NCI-H187 (cell line): Measurements from ENCODE around the gene ZNF564.
A peak's percentile ranks its signal among the peaks of the same experiment; 100 is the strongest.
"Not testable (repeated sequence)": the region's sequence is repeated elsewhere in the genome, so short reads cannot be mapped to it uniquely, and the experiment has no call there.

Experiments
- DNase-seq, 2 experiments: peaks; one replicate each; lab custom pipeline; 2025; lab: John Stamatoyannopoulos, UW

Gene ZNF564

GRCh38 chr19:12496480-12496879 is 54.8 kb downstream of the ZNF564 start:
- DNase-seq, result no peak

DNA sequence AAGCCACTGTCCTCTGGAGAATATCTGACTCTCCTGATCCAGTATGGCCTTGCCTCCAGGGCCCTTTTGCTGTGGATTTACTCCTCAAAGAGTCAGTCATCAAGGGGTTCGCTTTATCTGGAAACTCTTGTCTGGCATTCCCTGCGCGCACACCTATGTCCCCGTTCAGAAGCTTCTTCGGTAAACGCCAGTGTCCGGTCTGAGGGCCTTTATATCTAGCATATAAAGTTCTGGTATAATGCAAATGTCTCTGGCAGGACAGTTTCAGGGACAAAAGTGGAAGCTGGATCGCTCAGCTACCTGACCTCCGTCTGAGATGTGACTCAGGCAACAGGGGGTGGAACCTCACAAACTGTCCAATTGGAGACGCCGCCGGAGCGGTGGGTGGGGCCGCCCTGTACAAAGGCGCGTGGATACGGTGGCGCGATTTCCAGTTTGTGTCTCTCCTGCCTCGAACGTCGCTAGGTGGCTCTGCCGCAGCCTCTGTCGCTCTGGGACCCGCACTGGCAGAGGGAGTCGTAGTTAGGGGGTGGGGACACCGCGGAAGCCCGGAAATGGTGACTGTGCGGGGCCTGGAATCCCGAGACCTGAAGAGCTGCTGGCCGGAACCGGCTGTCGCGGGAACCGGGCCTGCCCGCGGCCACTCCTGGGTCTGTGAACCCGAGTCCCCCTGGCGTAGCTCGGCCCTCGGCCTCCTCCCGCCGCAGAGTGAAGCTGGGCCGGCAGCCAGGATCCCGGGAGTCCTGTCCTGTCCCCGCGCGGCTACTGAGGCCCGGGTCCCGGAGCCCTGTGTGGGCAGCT is 56.1 kb downstream of the ZNF564 start:
- peak; percentile 59 to 79 for DNase-seq

DNA sequence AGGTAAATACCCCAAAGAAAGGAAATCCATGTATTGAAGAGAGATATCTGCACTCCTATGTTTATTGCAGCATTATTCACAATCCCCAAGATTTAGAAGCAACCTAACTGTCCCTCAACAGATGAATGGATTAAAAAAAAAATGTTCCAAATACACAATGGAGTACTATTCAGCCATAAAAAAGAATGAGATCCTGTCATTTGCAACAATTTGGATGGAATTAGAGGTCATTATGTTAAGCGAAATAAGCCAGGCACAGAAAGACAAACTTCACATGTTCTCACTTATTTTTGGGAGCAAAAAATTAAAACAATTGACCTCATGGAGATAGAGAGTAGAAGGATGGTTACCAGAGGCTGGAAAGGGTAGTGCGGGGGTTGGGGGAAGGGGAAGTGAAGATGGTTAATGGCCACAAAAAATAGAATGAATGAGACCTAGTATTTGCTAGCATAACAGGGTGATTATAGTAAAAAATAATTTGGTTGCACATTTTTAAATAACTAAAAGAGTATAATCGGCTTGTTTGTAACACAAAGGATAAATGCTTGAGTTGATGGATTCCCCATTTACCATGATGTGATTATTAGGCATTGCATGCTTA is 56.9 kb downstream of the ZNF564 start:
- no peak for DNase-seq

DNA sequence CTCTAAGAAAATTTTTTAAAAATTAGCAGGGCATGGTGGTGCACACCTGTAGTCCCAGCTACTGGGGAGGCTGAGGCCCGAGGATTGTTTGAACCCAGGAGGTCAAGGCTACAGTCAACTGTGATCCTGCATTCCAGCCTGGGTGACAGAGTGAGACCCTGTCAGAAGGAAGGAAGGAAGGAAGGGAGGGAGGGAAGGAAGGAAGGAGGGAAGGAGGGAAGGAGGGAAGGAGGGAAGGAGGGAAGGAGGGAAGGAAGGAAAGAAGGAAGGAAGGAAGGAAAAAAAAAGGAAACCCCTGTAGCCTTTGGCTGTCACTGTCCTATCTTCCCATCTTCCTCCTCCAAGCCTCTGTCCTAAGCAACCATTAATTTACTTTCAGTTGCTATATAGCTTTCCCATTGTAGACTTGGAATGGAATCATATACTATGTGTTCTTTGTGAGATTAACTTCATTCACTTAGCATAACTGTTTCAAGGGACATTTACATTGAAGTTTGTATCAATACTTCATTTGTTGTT is 65.0 kb downstream of the ZNF564 start:
- not testable (repeated sequence) for DNase-seq

GRCh38 chr19:12485571-12485970 is 65.7 kb downstream of the ZNF564 start:
- no peak for DNase-seq

- no peak for DNase-seq
These were observed 66.2 kb downstream of the ZNF564 start for GRCh38 chr19:12485052-12485416.

GRCh38 chr19:12484371-12485051 is 66.8 kb downstream of the ZNF564 start, which contains the start of gene ZNF709:
Gene ZNF709, minus strand, starts transcription at chr19:12484816. Its CDS starts 159 bp downstream, at chr19:12484657.
- DNase-seq, result peak; percentile 11 to 69

- DNase-seq, result no peak
These were observed 67.3 kb downstream of the ZNF564 start for GRCh38 chr19:12484011-12484370.

- no peak for DNase-seq
These were observed 68.8 kb downstream of the ZNF564 start for GRCh38 chr19:12482509-12482886.

DNA sequence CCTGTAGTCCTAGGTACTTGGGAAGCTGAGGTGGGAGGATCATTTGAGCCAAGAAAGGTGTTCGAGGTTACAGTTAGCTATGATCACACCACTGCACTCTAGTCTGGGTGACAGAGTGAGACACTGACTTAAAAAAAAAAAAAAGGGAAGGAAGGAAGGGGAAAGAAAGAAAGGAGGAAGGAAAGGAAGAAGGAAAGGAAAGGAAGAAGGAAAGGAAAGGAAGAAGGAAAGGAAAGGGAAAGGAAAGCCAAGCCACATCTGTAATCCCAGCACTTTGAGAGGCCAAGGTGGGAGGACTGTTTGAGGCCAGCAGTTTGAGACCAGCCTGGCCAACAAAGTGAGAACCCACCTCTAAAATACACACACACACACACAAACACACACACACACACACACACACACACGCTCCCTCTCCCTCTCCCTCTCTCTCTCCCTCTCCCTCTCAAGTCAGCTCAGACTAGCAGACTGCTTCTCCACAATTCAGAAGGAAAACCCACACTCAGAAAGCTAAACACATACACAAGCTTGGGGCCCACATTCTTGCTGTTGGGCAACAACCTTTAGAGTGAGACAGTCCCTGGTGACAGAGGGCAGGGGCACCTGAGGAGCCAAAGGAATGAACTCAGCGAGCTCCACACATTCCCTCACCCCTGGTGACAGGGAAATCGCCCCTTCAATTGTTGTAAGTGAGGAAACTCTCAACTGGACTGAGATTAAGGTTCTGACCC is 69.3 kb downstream of the ZNF564 start:
- no peak for DNase-seq

GRCh38 chr19:12478234-12478941 is 72.9 kb downstream of the ZNF564 start:
- no peak for DNase-seq
